Measurements from ENCODE around the gene ANAPC15. TPM values are rescaled to one million over a fixed set of nuclear protein-coding genes. Genes with fewer than 3 reads are reported as not detected.

ANAPC15 gene
- total and polyA plus RNA-seq, 2 of the 4 experiments (the other 2 are of a cell fraction): 66.3 to 84.2 TPM

- TF ChIP-seq RCOR1 (IDR thresholded peaks at IDR 0.05; ENCODE audit: insufficient replicate concordance, low read length): no peak
Measured at GRCh38 chr11:72069787-72070251, 42.7 kb downstream of the ANAPC15 start (continued).

- Histone ChIP-seq H3K4me1 (ENCODE audit: control insufficient read depth, insufficient read depth, low read length) (peaks cover 30% of the 10 kb centered on the region), H2BK15ac (ENCODE audit: low read depth, low read length) (peak overlapping the region; percentile 46), H2BK20ac (ENCODE audit: low read depth, low read length) (peak overlapping the region; percentile 45), H3K36me3 (ENCODE audit: control insufficient read depth, insufficient read depth, low read length) (no peaks in the 10 kb centered on the region; the same call in 1 of the 2 replicates), H3K27ac (ENCODE audit: insufficient read depth, low read length) (peak overlapping the region; percentile 73), H3K56ac (ENCODE audit: extremely low read depth, insufficient read depth, low read length) (peak overlapping the region; percentile 83), H3K23ac (ENCODE audit: low read depth, low read length) (peak overlapping the region; percentile 50), H3K79me1 (ENCODE audit: low read depth in 1 of 2, low read length in 2 of 2) (peaks cover 35 to 65% of the 10 kb centered on the region in 2 experiments), H3K4me3 (ENCODE audit: insufficient read depth, low read depth, low read length) (peak overlapping the region; percentile 6; the same call in 1 of the 2 replicates), H4K91ac (ENCODE audit: insufficient read depth, low read depth, low read length) (peak overlapping the region; percentile 79), H3K14ac (replicated peaks; ENCODE audit: low read depth, low read length) (peak overlapping the region; percentile 91), H3K27me3 (ENCODE audit: control insufficient read depth, insufficient read depth, low read length) (no peaks in the 10 kb centered on the region), H3K9me3 (ENCODE audit: control insufficient read depth, insufficient read depth, low read length) (no peaks in the 10 kb centered on the region), H4K8ac (ENCODE audit: low read depth in 2 of 2, low read length in 2 of 2) (peak overlapping the region; percentile 26 to 92), H3K4ac (ENCODE audit: low read depth, low read length) (peak overlapping the region; percentile 85), H2AK5ac (ENCODE audit: low read depth, low read length) (peak overlapping the region; percentile 97), H2AK9ac (replicated peaks; ENCODE audit: low read depth, low read length, poor library complexity) (peak overlapping the region; percentile 35), H3K9me1 (ENCODE audit: insufficient read depth, low read length) (peaks cover 21% of the 10 kb centered on the region), H2AFZ (replicated peaks; ENCODE audit: low read length, poor library complexity) (peak overlapping the region; percentile 40), H4K5ac (ENCODE audit: low read depth, low read length) (peak overlapping the region; percentile 24), H4K20me1 (ENCODE audit: insufficient read depth, low read length) (peaks cover 7% of the 10 kb centered on the region; the same call in 1 of the 2 replicates), H2BK5ac (ENCODE audit: low read depth, low read length, poor library complexity, severe bottlenecking) (peak overlapping the region; percentile 86), H3K9ac (ENCODE audit: low read depth, low read length) (peak overlapping the region; percentile 65; the same call in 1 of the 2 replicates), H3K18ac (ENCODE audit: low read depth, low read length) (peak overlapping the region; percentile 78; the same call in 1 of the 2 replicates), H3K4me2 (ENCODE audit: low read depth, low read length) (peak overlapping the region; percentile 72), H2BK120ac (ENCODE audit: low read depth, low read length) (peak overlapping the region; percentile 75)
- CTCF ChIA-PET: interaction anchor here (0.6 to 2.0 kb wide), 4 partner anchors 11 to 44 kb away, joined by 3 to 7 read pairs (median 5); no protein-coding TSS in a partner anchor
- in situ Hi-C loops (cut with MboI; ENCODE audit: low sequenced_read_pairs): no loop called here
- intact Hi-C loops (cut with micrococcal nuclease): no loop called here
- no TSS peak for BruUV-seq (replicated peaks)
- TF ChIP-seq MAZ (IDR thresholded peaks at IDR 0.05; ENCODE audit: borderline replicate concordance, low read depth, low read length) (no peak), CEBPB (IDR thresholded peaks at IDR 0.05; ENCODE audit: low read depth, low read length) (peak; percentile 38; the same call in 1 of the 2 replicates)
- POLR2A ChIA-PET (ENCODE audit: unreplicated experiment): no interaction called here
- DNase-seq (no peak), ATAC-seq (ENCODE audit: low read depth) (peak; percentile 3; the same call in 1 of the 2 replicates)
- dilution Hi-C loops (cut with HindIII; ENCODE audit: low sequenced_read_pairs, unreplicated experiment): no loop called here
Measured at GRCh38 chr11:72069200-72069599, 43.3 kb downstream of the ANAPC15 start.
